ENCODE results near the gene NAT9.

- TF ChIP-seq ZNF565 (CRISPR knock-in tag; conservative IDR thresholded peaks at IDR 0.05; ENCODE audit: low read depth), result no peak
- TF ChIP-seq CSRNP3 (CRISPR knock-in tag; IDR thresholded peaks at IDR 0.05), result no peak
- no peak for TF ChIP-seq TSHZ2 (CRISPR knock-in tag; IDR thresholded peaks at IDR 0.05)
- TF ChIP-seq ZNF8 (CRISPR knock-in tag; IDR thresholded peaks at IDR 0.05), result no peak
These were observed 4.1 kb downstream of the NAT9 start for GRCh38 chr17:74772053-74772452.
